ENCODE results near the gene VIM. TPM values are rescaled to one million over a fixed set of nuclear protein-coding genes. Genes with fewer than 3 reads are reported as not detected.

VIM gene
- polyA plus RNA-seq, 2 donors, result 70.1 to 174 TPM

DNA sequence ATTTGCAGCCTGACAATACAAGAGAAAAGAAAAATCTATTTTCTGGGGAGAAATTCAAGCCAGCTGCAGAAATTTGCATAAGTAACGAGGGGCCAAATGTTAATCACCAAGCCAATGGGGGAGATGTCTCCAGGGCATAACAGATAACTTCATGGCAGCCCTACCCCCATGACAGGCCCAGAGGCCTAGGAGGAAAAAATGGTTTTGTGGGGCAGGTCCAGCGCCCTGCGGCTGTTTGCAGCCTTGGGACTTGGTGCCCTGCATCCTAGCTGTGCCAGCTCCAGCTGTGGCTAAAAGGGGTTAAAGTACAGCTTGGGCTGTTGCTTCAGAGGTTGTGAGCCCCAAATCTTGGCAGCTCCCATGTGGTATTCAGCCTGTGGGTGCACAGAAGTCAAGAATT is 54.3 kb downstream of the VIM start:
- Histone ChIP-seq H3K4me1 (ENCODE audit: control insufficient read depth in 2 of 2, insufficient read depth in 2 of 2, low read length in 1 of 2) (no peaks in the 10 kb centered on the region), H3K4me3 (ENCODE audit: low read depth in 1 of 2, low read length in 2 of 2) (no peak overlapping the region), H3K27me3 (ENCODE audit: control insufficient read depth in 1 of 2, insufficient read depth in 2 of 2, low read length in 2 of 2) (no peaks in the 10 kb centered on the region), H3K36me3 (ENCODE audit: control insufficient read depth in 2 of 2, insufficient read depth in 2 of 2, low read length in 1 of 2) (no peaks in the 10 kb centered on the region), H3K9me3 (ENCODE audit: control insufficient read depth in 2 of 2, insufficient read depth in 1 of 2, low read depth in 1 of 2, low read length in 1 of 2) (peaks cover 5 to 6% of the 10 kb centered on the region in 2 donors), H3K27ac (ENCODE audit: low read depth in 2 of 2, low read length in 1 of 2) (no peak overlapping the region)
- WGBS, 2 donors, result 82 to 83% methylated on average over 3 of the region's 3 CpGs

DNA sequence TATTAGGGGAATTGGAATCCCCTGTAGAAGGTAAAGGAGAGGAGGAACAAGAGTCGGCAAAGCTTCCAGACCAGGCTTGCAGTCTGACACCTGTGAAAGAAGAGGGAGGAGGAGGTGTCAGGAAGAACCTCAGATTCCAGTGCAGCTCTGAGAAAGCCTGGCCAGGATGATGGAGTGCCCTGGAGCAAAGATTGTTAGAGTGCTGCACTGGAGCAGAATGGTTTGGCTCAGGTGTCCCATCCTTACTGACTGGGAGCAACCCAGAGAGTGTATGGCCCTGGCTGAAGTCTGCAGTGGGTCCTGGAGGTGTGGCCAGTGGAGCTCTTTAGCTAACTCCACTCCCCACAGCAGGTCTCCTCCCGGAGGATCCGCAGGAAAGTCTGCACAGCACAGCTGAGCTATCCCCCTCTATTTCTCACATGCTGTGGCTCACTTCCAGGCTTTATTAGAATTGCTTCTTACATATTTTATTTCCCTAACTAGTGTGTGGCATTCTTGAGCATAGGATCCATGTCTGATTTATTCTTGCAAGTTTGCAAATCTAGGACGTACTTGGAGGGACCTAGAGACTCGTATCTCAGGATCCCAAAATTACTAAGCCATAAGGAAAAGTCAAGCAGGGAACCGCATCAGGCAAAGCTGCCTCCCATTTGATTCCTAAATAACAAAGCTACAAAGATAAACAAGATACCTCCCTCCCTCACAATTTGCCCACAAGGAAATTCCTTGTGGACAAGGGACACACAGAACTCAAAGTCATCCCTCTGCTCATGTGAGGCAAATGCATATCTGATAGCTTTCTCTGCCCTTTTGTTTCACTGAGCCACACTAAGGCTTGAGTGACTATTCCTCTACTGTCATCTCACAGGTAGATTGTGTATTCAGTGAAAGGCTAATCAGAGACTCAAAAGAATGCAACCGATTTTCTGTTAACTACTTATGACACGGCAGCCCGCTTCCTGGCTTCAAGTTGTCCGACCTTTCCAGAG is 58.8 kb downstream of the VIM start:
- no peaks in the 10 kb centered on the region for H3K36me3 ChIP-seq (ENCODE audit: control insufficient read depth in 2 of 2, insufficient read depth in 2 of 2, low read length in 1 of 2)
- WGBS, 2 donors, result 65 to 66% methylated on average over 10 of the region's 10 CpGs
- H3K4me1 ChIP-seq (ENCODE audit: control insufficient read depth in 2 of 2, insufficient read depth in 2 of 2, low read length in 1 of 2), result no peaks in the 10 kb centered on the region
- H3K9me3 ChIP-seq (ENCODE audit: control insufficient read depth in 2 of 2, insufficient read depth in 1 of 2, low read depth in 1 of 2, low read length in 1 of 2), result peaks cover 5 to 6% of the 10 kb centered on the region in 2 donors
- no peak overlapping the region for H3K4me3 ChIP-seq (ENCODE audit: low read depth in 1 of 2, low read length in 2 of 2)
- no peak overlapping the region for H3K27ac ChIP-seq (ENCODE audit: low read depth in 2 of 2, low read length in 1 of 2)
- H3K27me3 ChIP-seq (ENCODE audit: control insufficient read depth in 1 of 2, insufficient read depth in 2 of 2, low read length in 2 of 2), result no peaks in the 10 kb centered on the region

Other genes with a start within 250 kb of the VIM start
- under 1 TPM; 0.16 to 0.22 TPM for gene CUBN, start 98.4 kb upstream of the VIM start, polyA plus RNA-seq
- gene TRDMT1, start 26.6 kb upstream of the VIM start, polyA plus RNA-seq, result 1 to 10 TPM in 1 of 2 donors, under 1 TPM in 1; 0.81 to 1.2 TPM
- gene ST8SIA6, start 226.4 kb downstream of the VIM start, polyA plus RNA-seq, result under 1 TPM; 0.13 to 0.61 TPM

All from esophagus (tissue), 2 donors.